K562 treated with DMSO at 1 percent for 48 hours (cell line): ENCODE measurements around the gene ZNF708. TPM values are rescaled to one million over a fixed set of nuclear protein-coding genes. Genes with fewer than 3 reads are reported as not detected.

Source experiments
- total RNA-seq: library from RNA; unstranded; fragments of 300-600 nt; gene quantifications from 2 replicates; pipeline ENCODE4 v1.2.3, GENCODE V29; 2022; ENCODE audit warnings: low replicate concordance; ENCODE audit errors: extremely low read depth

Gene ZNF708
- not detected in 2 replicates for total RNA-seq

GRCh38 chr19:21328885-21329605 lies at the start of gene ZNF708:
TSS of gene ZNF708 (minus strand) at chr19:21329410. CDS start at chr19:21329212, 198 bp downstream.

GRCh38 chr19:21358768-21359451 lies 29.7 kb upstream of the ZNF708 start, which contains the start of gene ZNF738:
TSS of gene ZNF738 (plus strand) at chr19:21359000. CDS start at chr19:21359141, 141 bp downstream.

Other genes starting within 250 kb of the ZNF708 start
- gene ZNF714, start 247.2 kb downstream of the ZNF708 start, total RNA-seq, result not detected in 2 replicates
- not detected in 2 replicates for gene ZNF431, start 187.4 kb downstream of the ZNF708 start, total RNA-seq
- gene ZNF738, start 29.6 kb upstream of the ZNF708 start, total RNA-seq, result not detected in 2 replicates
- not detected in 2 replicates for gene ZNF493, start 67.7 kb upstream of the ZNF708 start, total RNA-seq
- gene ZNF429, start 176.2 kb upstream of the ZNF708 start, total RNA-seq, result not detected in 2 replicates